NCI-H1105 treated with DMSO at 0.1 percent for 48 hours (cell line): ENCODE measurements around the gene PTPRCAP.
A peak's percentile ranks its signal among the peaks of the same experiment; 100 is the strongest.
"Not testable (repeated sequence)": the region's sequence is repeated elsewhere in the genome, so short reads cannot be mapped to it uniquely, and the experiment has no call there.

Experiments
- DNase-seq: peaks from one replicate; lab custom pipeline; 2025; lab: John Stamatoyannopoulos, UW

PTPRCAP gene, protein sequence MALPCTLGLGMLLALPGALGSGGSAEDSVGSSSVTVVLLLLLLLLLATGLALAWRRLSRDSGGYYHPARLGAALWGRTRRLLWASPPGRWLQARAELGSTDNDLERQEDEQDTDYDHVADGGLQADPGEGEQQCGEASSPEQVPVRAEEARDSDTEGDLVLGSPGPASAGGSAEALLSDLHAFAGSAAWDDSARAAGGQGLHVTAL

GRCh38 chr11:67437082-67437808 is at the start of gene PTPRCAP:
TSS of gene PTPRCAP (minus strand) at chr11:67437682. CDS start at chr11:67437619, 63 bp downstream.
- no peak for DNase-seq

- no peak for DNase-seq
Observed at GRCh38 chr11:67486481-67487195, 49.2 kb upstream of the PTPRCAP start.

DNA sequence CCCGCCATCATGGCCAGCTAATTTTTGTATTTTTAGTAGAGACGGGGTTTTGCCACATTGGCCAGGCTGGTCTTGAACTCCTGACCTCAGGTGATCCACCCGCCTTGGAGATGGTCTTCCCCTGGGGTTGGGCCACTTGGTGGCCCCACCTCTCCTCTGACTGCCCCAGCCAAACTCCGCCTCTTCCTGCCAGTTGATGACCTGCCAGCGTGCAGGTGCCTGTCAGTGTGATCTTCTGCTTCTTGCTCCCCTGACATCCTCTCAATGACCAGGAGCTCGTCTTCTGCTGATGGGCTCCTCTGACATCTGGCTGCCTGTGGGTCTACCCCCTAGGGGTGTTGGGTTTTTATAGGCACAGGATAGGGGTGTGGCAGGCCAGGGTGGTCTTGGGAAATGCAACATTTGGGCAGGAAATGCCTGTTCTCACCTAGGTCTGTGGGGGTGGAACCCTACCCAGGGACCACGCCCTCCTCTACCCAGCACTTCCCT is 48.4 kb upstream of the PTPRCAP start:
- not testable (repeated sequence) for DNase-seq

DNA sequence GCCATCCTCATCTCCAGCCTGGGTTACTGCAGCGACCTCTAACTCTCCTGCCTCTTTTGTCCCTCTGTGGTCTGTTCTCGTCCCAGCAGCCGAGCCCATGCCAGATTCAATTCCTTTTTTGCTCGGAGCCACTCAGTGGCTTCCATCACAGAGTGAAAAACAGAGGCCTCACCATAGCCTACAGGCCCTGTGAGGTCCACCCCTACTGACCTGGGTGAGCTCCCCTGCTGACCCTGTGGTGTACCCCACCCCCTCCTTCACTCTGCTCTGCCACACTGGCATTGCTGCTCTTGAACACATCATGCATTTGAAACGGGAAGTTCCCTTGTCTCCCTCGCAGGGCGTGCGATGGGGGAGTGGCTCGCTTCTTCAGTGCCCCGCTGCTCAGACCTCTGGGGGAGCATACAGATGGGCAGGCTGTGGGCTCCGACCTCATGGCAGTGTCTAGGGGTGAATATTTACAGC is 47.4 kb upstream of the PTPRCAP start:
- no peak for DNase-seq

DNA sequence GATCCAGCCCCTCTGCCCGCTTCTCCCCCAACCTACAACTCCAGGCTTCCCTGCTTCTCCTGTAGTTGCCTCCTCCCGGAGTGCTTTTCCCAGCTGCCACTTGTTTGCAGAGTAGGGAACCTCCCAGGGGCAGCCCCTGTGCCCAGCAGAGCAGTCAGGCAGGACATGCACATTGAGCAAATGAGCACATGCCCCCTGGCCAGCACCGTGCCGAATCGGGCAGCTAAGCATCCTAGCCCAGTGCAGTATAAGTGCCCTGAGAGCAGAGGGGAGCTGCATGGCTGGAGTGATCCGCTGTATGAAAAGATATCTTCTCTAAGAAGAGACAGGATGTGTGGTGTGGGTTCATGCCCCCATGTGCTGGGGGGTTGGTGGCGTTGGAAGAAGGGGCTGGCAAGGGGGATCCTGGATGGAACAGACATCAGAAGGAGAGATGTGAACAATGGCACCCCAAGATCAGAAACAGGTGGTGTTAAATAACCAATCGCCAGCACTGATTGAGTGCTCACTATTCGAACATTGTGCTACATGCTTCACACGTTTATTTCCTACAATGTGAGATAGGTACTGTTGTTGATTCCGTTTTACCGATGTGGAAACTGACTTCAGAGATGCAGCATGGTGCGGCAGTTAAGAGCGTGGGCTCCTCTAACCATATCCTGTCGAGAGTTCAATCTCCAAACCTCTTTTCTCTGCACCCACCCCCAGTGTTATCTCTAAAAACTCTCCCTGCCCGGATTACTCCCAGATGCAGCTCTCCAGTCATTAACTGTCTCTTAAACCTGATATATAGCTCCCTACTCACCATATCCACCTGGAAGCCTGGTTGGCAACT is 46.6 kb upstream of the PTPRCAP start:
- DNase-seq: no peak

- DNase-seq: peak; percentile 97
Observed at GRCh38 chr11:67482827-67483798, 45.6 kb upstream of the PTPRCAP start, which contains the start of gene AIP. TSS of gene AIP (plus strand) at chr11:67483026. CDS start at chr11:67483159, 133 bp downstream.

DNA sequence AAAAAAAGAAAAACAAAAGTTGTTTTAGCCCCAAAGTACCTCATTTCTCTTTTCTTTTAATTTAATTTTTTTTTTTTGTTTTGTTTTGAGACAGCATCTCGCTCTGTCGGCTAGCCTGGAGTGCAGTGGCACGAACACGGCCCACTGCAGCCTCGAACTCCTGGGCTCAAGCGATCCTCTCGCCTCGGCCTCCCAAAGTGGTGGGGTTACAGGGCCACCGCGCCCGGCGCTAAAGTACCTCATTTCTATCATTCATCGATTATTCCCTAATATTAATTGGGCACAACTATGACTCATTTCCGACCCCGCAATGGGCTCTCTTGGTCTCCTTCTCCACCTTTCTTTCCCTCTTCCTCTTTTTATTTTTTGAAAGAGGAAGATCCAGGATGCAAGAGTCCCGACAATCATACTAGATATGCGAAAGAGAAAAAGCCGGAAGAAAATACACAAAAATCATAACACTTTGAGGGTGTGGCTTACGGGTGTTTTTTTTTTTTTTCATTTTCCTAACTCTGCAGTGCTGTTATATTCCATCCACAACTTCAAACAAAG is 44.9 kb upstream of the PTPRCAP start:
- no peak for DNase-seq

DNA sequence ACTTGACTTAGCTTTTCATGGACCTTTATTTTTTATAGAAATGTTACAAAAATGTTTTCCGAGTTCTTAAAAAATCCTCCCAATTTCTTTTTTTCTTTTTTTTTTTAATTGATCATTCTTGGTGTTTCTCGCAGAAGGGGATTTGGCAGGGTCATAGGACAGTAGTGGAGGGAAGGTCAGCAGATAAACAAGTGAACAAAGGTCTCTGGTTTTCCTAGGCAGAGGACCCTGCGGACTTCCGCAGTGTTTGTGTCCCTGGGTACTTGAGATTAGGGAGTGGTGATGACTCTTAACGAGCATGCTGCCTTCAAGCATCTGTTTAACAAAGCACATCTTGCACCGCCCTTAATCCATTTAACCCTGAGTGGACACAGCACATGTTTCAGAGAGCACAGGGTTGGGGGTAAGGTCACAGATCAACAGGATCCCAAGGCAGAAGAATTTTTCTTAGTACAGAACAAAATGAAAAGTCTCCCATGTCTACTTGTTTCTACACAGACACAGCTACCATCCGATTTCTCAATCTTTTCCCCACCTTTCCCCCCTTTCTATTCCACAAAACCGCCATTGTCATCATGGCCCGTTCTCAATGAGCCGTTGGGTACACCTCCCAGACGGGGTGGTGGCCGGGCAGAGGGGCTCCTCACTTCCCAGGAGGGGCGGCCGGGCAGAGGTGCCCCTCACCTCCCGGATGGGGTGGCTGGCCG is 40.0 kb upstream of the PTPRCAP start:
- DNase-seq: not testable (repeated sequence)

DNA sequence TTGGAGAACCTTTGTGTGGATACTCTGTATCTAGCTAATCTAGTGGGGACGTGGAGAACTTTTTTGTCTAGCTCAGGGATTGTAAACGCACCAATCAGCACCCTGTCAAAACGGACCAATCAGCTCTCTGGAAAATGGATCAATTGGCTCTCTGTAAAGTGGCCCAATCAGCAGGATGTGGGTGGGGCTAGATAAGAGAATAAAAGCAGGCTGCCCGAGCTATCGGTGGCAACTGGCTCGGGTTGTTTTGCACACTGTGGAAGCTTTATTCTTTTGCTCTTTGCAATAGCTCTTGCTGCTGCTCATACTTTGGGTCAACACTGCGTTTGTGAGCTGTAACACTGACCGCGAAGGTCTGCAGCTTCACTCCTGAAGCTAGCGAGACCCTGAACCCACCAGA is 39.2 kb upstream of the PTPRCAP start:
- not testable (repeated sequence) for DNase-seq

DNA sequence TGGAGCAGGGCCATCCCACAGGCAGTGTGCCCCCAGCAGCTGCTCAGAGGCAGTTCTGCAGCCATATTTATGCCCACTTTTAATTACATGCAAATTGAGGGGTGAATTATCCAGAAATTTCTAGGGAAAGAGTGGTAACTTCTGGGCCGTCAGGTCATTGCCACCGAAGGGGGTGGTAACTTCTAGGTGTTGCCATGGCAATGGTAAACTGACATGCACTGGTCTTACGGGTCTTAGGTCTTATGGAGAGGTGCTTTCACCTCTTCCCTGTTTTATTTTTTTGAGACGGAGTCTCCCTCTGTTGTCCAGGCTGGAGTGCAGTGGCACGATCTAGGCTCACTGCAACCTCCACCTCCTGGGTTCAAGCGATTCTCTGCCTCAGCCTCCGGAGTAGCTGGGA is 35.4 kb upstream of the PTPRCAP start:
- no peak for DNase-seq

- DNase-seq: no peak
Observed at GRCh38 chr11:67470337-67471002, 33.0 kb upstream of the PTPRCAP start.

GRCh38 chr11:67469508-67469811 is 32.0 kb upstream of the PTPRCAP start:
- no peak for DNase-seq

DNA sequence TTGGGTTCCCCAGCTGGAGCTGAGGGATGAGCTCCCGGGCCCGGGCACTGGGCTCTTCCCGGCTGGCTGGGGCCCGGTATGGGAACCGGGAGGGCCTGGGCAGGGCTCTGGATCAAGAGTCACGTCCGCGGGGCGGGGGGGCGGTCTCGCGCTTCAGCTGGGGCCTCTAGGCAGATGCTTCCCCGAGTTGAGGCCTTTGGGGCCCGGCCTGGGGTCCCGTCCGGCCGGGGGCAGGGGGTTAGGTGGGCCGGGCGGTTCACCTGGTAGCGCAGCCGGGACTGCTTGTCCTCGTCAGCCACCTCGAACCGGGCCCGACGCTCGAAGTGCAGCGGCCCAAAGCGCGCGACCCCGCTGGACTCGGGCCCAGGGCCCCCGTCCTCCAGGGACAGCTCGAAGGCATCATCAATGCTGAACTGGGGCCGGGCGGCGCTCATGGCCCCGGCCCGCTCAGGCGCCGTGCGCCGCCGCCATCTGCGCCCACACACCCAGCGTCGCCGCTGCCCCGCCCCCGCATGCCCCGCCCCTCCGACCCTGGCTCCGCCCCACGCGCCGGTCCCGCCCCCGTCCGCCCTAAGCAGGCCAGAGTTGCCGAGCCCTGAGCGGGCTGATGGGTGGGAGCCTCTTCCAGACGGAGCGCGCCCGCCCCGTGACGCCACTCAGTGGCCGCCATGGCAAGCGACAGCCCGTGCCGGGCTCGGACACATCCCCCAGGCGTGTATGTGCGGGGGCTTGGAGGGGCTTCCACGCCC is 31.5 kb upstream of the PTPRCAP start, which contains the start of gene TMEM134:
Gene TMEM134 (minus strand): TSS at position 493 of the 749 bp plus-strand sequence. CDS start 59 bp downstream, at position 434.
- DNase-seq: peak; percentile 79

DNA sequence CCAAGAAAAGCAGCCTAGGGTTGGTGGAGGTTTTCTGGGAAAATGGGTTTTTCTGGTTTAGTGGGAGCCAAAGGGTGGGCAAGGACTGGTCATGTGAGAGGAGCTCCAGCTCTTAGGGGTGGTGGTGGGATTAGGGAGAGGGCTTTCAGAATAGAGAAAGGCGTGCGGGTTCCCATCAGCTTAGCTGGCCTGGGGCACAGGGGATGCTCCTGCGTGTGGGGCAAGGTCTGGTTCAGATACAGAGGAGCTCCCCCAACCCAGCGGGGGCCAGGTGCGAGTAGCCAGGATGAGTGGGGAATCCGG is 30.9 kb upstream of the PTPRCAP start:
- no peak for DNase-seq

GRCh38 chr11:67468056-67468455 is 30.6 kb upstream of the PTPRCAP start:
- peak; percentile 43 for DNase-seq

GRCh38 chr11:67466962-67467771 is 29.7 kb upstream of the PTPRCAP start:
- no peak for DNase-seq

DNA sequence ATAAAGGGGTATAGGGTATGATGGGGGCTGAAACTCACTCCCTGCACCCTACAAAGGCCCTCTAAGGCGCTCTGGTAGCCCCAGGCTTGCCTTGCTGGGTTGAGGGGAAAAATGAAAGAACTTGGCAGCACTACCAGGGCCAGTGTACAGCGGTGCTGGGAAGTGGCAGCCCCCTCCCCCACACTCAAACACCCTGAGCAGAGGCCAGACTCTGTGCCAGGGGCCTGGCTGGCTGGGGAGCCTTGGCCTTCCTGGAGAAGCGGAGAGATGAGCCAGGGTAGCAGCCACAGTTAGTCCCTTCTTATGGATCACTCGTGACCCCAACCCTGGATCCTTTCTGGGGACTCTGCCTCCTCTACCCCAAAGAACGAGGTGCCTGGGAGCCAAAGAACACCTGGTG is 28.9 kb upstream of the PTPRCAP start:
- DNase-seq: no peak

DNA sequence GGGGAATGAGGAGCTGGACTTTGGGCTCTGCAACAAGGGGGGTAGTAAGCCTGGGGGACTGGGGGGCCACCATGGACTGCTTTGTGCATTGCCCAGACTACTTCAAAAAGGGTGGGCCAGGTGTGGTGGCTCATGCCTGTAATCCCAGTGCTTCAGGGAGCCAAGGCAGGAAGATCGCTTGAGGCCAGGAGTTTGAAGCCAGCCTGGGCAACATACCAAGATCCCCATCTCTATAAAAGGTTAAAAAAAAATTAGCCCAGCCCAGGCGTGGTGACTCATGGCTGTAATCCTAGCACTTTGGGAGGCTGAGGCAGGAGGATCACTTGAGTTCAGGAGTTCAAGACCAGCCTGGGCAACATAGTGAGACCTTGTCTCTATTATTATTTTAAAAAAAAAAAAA is 28.0 kb upstream of the PTPRCAP start:
- not testable (repeated sequence) for DNase-seq
